Neural progenitor cell (in vitro differentiated cells): ENCODE data around the gene SLC44A5.

ENCODE experiments used
- EZH2 ChIP-seq: fragments of 200-600 bp; sonication (generic); IDR thresholded peaks from 2 replicates; pipeline ENCODE4 v1.6.1; 2017; ENCODE audit warnings: antibody characterized with exemption, mild to moderate bottlenecking, moderate library complexity
- TF ChIP-seq, protein P1 (sequence below): fragments of 200-600 bp; sonication (generic); IDR thresholded peaks from 2 replicates; pipeline ENCODE4 v1.5.1; 2017; ENCODE audit warnings: antibody characterized with exemption, mild to moderate bottlenecking

DNA sequence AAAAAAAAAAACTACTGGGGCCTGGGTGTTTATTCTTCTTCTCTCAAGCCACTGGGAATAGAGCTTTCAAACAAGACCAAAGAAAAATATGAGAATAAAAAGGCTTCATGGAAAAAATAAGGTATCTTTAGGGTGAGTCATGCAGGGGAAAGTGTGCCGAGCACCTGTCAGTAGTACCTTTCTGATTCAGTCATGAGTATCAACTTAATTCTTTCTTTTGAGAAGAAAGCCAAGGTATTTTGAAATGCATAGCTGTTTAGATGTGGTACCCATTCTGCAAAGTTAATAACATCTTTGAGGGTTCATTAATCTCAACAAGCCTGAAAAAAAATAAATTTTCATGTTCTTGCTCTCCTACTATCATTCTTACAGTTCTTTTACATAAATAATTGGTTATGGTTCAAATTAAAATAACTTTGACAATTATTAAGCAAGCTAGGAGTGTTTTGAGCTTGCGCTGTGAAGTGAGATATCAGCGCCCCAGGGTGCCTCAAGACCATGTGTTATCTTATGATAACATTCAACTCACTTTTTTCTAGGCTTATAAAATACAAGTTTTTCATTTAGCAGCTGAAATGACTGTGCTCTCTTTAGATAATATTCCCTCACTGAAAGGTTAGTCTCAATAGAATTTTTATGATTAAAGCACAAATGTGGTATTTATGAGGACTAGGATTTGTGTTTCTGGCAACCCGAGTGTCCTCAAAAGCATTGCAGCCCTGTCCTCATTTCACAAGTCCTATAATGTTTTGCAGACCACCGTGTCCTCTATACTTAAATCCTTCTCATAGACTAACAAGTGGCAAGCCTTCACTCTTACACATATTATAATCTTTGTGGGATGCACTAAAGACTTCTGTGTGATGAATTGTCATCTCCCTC, 138.6 kb downstream of the SLC44A5 start:
- TF ChIP-seq, protein P1, sequence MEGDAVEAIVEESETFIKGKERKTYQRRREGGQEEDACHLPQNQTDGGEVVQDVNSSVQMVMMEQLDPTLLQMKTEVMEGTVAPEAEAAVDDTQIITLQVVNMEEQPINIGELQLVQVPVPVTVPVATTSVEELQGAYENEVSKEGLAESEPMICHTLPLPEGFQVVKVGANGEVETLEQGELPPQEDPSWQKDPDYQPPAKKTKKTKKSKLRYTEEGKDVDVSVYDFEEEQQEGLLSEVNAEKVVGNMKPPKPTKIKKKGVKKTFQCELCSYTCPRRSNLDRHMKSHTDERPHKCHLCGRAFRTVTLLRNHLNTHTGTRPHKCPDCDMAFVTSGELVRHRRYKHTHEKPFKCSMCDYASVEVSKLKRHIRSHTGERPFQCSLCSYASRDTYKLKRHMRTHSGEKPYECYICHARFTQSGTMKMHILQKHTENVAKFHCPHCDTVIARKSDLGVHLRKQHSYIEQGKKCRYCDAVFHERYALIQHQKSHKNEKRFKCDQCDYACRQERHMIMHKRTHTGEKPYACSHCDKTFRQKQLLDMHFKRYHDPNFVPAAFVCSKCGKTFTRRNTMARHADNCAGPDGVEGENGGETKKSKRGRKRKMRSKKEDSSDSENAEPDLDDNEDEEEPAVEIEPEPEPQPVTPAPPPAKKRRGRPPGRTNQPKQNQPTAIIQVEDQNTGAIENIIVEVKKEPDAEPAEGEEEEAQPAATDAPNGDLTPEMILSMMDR: no peak
- TF ChIP-seq EZH2: no peak
